Keratinocyte (primary cell): ENCODE measurements around the gene FMNL3. TPM values are rescaled to one million over a fixed set of nuclear protein-coding genes. Genes with fewer than 3 reads are reported as not detected.
A peak's percentile ranks its signal among the peaks of the same experiment; 100 is the strongest.
"Not testable (repeated sequence)": the region's sequence is repeated elsewhere in the genome, so short reads cannot be mapped to it uniquely, and the experiment has no call there.

Experiments used
- DNase-seq: peaks from one replicate; pipeline ENCODE4 v3.0.0-alpha.2; 2011; ENCODE audit warnings: low read depth, missing footprints, low spot score
- FAIRE-seq: peaks from 2 replicates; lab custom pipeline; 2011; peaks lifted over from hg19 to GRCh38; lab: Jason Lieb, UNC
- H2AFZ ChIP-seq: 2 replicates; pipeline ENCODE4 v1.6.0; 2012; ENCODE audit warnings: low read length, control low read depth, inconsistent platforms; ENCODE audit not compliant: control insufficient read depth
- H3K27ac ChIP-seq: 2 replicates; pipeline ENCODE4 v1.5.1; 2011; ENCODE audit warnings: low read length; ENCODE audit not compliant: control insufficient read depth, insufficient read depth
- H3K27me3 ChIP-seq: 3 replicates; pipeline ENCODE4 v1.6.0; 2011; ENCODE audit warnings: low read length; ENCODE audit not compliant: control insufficient read depth, insufficient read depth; ENCODE audit errors: extremely low read depth
- H3K36me3 ChIP-seq, 2 experiments: 2 replicates in 1 of 2; 3 replicates in 1 of 2; pipeline ENCODE4 v1.5.1; 2011; ENCODE audit warnings: low read length in 2 of 2, mild to moderate bottlenecking in 1 of 2; ENCODE audit not compliant: control insufficient read depth in 2 of 2, insufficient read depth in 2 of 2; ENCODE audit errors: extremely low read depth in 1 of 2
- H3K4me1 ChIP-seq: 3 replicates; pipeline ENCODE4 v1.5.1; 2011; ENCODE audit warnings: low read length; ENCODE audit not compliant: control insufficient read depth, insufficient read depth; ENCODE audit errors: extremely low read depth
- H3K4me2 ChIP-seq: 3 replicates; pipeline ENCODE4 v1.6.0; 2011; ENCODE audit warnings: low read depth, low read length; ENCODE audit not compliant: control insufficient read depth, insufficient read depth; ENCODE audit errors: extremely low read depth
- H3K4me3 ChIP-seq, 3 experiments: fragments of 200-600 bp in 1 of 3; sonication (generic) in 1 of 3; 2 replicates in 2 of 3; 3 replicates in 1 of 3; pipeline ENCODE4 v1.5.1; 2011 to 2016; ENCODE audit warnings: low read length in 3 of 3, mild to moderate bottlenecking in 3 of 3, control low read depth in 2 of 3, inconsistent platforms in 1 of 3, low read depth in 1 of 3, mixed read lengths in 1 of 3, mixed run types in 1 of 3, moderate library complexity in 1 of 3; ENCODE audit not compliant: control insufficient read depth in 2 of 3, insufficient read depth in 2 of 3; ENCODE audit errors: extremely low read depth in 1 of 3
- H3K79me2 ChIP-seq: 2 replicates; pipeline ENCODE4 v1.6.0; 2012; ENCODE audit warnings: low read length; ENCODE audit not compliant: control insufficient read depth, insufficient read depth
- H3K9ac ChIP-seq: 3 replicates; pipeline ENCODE4 v1.6.0; 2011; ENCODE audit warnings: low read length; ENCODE audit not compliant: control insufficient read depth, insufficient read depth; ENCODE audit errors: extremely low read depth
- H3K9me1 ChIP-seq: 3 replicates; pipeline ENCODE4 v1.6.0; 2011; ENCODE audit warnings: low read length; ENCODE audit not compliant: control insufficient read depth, insufficient read depth; ENCODE audit errors: extremely low read depth
- H3K9me3 ChIP-seq: 2 replicates; pipeline ENCODE4 v1.5.1; 2012; ENCODE audit warnings: low read depth, low read length; ENCODE audit not compliant: control insufficient read depth
- H4K20me1 ChIP-seq: 3 replicates; pipeline ENCODE4 v1.6.0; 2011; ENCODE audit warnings: low read length; ENCODE audit not compliant: control insufficient read depth, insufficient read depth; ENCODE audit errors: extremely low read depth
- CTCF ChIP-seq, 3 experiments: IDR thresholded peaks in 1 of 3; conservative IDR thresholded peaks in 1 of 3; optimal IDR thresholded peaks in 1 of 3; 2 replicates in 2 of 3; 3 replicates in 1 of 3; pipeline versions ENCODE3 to v1.5.1; 2011; ENCODE audit warnings: low read length in 3 of 3, mild to moderate bottlenecking in 3 of 3, moderate library complexity in 2 of 3, control low read depth in 1 of 3, inconsistent platforms in 1 of 3; ENCODE audit not compliant: insufficient read depth in 2 of 3; ENCODE audit errors: extremely low read depth in 1 of 3
- EZH2 ChIP-seq: IDR thresholded peaks from one replicate; pipeline ENCODE4 v1.6.1; 2012; ENCODE audit warnings: inconsistent platforms, mild to moderate bottlenecking, low read length, moderate library complexity
- dilution Hi-C: fragments of 300-500 bp; cut with MboI; formaldehyde crosslinking; loops from one replicate; pipeline ENCODE4 v1.7.0; 2020; ENCODE audit warnings: low sequenced_read_pairs; ENCODE audit not compliant: extremely low pct_ligation_motif_present
- polyA plus RNA-seq, 5 experiments: library from polyadenylated mRNA; depleted of rRNA in 3 of 5; stranded (reverse) in 3 of 5; stranded (forward) in 1 of 5; unstranded in 1 of 5; fragments of >200 nt; gene quantifications; 1 replicate in 1 of 5; 2 replicates in 3 of 5; 3 replicates in 1 of 5; pipeline versions ENCODE4 v1.2.1 to v1.2.3, GENCODE V29; 2011 to 2012; ENCODE audit warnings: missing spikeins in 2 of 5, low read depth in 1 of 5, low replicate concordance in 1 of 5

FMNL3 gene
- polyA plus RNA-seq, 1 donor (not counting 4 experiments of a cell fraction or from before 2014, with no cell fraction given) = 1.1 TPM

DNA sequence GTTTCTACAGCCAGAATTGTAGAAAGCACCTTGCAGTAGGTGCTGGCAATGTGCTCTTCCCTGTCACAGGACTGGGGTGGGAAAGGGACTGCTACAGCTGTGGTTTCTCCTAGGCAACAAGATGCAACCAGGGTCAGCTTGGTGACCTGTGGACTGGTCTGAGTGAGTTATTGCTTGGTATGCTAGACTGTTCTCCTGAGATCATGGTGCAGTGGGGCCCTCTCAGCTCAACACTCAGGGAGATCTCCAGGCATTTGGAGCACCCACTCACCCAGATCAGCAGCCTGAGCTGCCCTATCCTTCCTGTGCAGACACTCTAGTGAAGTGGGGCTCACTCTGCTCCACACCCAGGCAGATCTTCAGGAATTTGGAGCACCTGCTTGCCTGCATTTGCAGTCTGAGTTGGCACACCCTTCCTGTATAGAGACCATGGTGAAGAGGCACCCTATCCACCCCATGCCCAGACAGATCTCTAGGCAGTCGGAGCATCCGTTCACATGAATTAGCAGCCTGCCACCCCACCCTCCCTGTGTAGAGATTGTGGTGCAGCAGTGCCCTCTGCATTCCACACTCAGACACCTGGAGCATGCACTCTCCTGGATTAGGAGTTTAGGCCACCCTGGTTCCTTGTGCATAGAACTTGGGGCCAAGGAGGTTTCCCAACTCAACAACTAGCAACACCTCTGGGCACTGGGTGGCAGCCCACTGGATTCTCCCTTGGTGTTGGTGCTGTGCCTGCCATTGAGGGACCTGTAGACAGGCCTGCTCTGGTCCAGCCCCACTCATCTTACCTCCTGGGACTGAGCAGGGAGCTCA lies 97.9 kb downstream of the FMNL3 start:
- no peaks in the 10 kb centered on the region for H3K27me3 ChIP-seq
- no peak overlapping the region for H3K9ac ChIP-seq
- H3K79me2 ChIP-seq = no peaks in the 10 kb centered on the region
- DNase-seq (no peak), FAIRE-seq (peak; percentile 13)
- dilution Hi-C loops = no loop called here
- H4K20me1 ChIP-seq = no peaks in the 10 kb centered on the region
- TF ChIP-seq CTCF (optimal IDR thresholded peaks at IDR 0.05 in 1 of 3, IDR thresholded peaks at IDR 0.05 in 1 of 3, conservative IDR thresholded peaks at IDR 0.05 in 1 of 3; ENCODE audit: extremely low read depth in 1 of 3, insufficient read depth in 2 of 3, low read length in 3 of 3) = peak in 1 of 3 experiments; percentile 55
- TF ChIP-seq EZH2 = no peak
- no peak overlapping the region for H3K27ac ChIP-seq
- no peaks in the 10 kb centered on the region for H3K9me3 ChIP-seq
- H2AFZ ChIP-seq = no peak overlapping the region
- H3K36me3 ChIP-seq = no peaks in the 10 kb centered on the region
- H3K4me3 ChIP-seq = no peak overlapping the region
- H3K4me1 ChIP-seq = peaks cover 8% of the 10 kb centered on the region
- H3K9me1 ChIP-seq = no peaks in the 10 kb centered on the region
- H3K4me2 ChIP-seq = peak overlapping the region; percentile 17

- H2AFZ ChIP-seq, H3K9me3 ChIP-seq, H3K4me1 ChIP-seq, DNase-seq, H3K79me2 ChIP-seq, FAIRE-seq, H4K20me1 ChIP-seq, H3K4me3 ChIP-seq, H3K27ac ChIP-seq, H3K9me1 ChIP-seq, H3K9ac ChIP-seq, dilution Hi-C loops, H3K4me2 ChIP-seq, H3K36me3 ChIP-seq, H3K27me3 ChIP-seq: not testable (repeated sequence)
These were observed 101.7 kb downstream of the FMNL3 start, which contains the start of gene FAM186B for GRCh38 chr12:49605539-49605938. TSS of gene FAM186B (minus strand) at chr12:49605639. CDS start at chr12:49605477, 162 bp downstream.
